ENCODE data around the gene SAP30. TPM values are rescaled to one million over a fixed set of nuclear protein-coding genes. Genes with fewer than 3 reads are reported as not detected.
A peak's percentile ranks its signal among the peaks of the same experiment; 100 is the strongest.

SAP30 gene
- total and polyA plus RNA-seq, 12 donors = 4.4 to 39.1 (median 12.6) TPM

DNA sequence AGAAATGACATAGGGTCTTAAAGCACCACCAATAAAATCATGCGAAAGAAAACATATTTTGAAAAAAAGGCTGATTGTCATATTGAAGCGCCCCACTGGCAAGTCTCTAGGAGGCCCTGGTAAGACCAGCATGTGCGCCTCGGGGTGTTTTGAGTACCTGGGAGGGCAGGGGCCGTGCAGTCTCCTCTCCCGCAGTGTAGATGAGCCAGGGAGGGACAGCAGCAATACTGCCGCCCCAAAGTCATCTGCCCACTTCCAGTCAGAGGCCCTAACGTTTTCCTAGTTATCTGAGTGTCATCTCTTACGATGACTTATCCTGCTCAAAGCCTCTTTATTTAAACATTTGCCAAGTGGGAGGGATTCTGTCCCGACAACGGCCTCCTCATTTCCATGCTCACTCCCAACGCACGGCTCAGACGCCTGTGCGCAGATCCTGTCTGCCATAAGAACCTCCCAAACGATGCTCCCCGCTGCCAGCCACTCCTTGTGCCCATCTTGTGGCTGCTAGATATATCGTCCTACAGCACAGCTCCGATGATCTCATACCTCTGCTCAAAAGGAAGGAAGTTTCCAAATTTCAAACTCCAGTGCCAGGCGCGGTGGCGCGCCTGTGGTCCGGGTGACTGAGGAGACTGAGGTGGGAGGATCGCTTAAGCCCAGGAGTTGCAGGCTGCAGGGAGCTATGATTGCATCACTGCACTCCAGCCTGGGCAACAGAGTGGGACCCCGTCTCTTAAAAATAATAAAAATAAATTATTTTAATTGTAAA is 45.3 kb downstream of the SAP30 start:
- H3K36me3 ChIP-seq (replicated peaks in 1 of 2) = no peaks in the 10 kb centered on the region
- no peaks in the 10 kb centered on the region for H3K27me3 ChIP-seq
- no peak overlapping the region for H3K4me3 ChIP-seq
- no peaks in the 10 kb centered on the region for H3K9me3 ChIP-seq (replicated peaks in 1 of 3)
- 78 to 83% (median 82%) methylated on average over 25 to 26 of the region's 26 CpGs for whole genome bisulfite sequencing, 4 donors
- peaks cover 0 to 36% of the 10 kb centered on the region in 2 donors for H3K4me1 ChIP-seq (replicated peaks in 1 of 2)
- H3K27ac ChIP-seq = peak overlapping the region; percentile 17 to 78 (median 36)
- intact Hi-C loops (cut with DNase I) = loop anchor here (5.0 kb wide), 1 partner anchor 99 kb away; no protein-coding TSS in a partner anchor
- TF ChIP-seq, protein P1, sequence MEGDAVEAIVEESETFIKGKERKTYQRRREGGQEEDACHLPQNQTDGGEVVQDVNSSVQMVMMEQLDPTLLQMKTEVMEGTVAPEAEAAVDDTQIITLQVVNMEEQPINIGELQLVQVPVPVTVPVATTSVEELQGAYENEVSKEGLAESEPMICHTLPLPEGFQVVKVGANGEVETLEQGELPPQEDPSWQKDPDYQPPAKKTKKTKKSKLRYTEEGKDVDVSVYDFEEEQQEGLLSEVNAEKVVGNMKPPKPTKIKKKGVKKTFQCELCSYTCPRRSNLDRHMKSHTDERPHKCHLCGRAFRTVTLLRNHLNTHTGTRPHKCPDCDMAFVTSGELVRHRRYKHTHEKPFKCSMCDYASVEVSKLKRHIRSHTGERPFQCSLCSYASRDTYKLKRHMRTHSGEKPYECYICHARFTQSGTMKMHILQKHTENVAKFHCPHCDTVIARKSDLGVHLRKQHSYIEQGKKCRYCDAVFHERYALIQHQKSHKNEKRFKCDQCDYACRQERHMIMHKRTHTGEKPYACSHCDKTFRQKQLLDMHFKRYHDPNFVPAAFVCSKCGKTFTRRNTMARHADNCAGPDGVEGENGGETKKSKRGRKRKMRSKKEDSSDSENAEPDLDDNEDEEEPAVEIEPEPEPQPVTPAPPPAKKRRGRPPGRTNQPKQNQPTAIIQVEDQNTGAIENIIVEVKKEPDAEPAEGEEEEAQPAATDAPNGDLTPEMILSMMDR (IDR thresholded peaks at IDR 0.05) = peak in 3 of 6 experiments; percentile 2 to 28 (median 13)
- peak in 1 of 2 donors; percentile 28 for TF ChIP-seq POLR2A (IDR thresholded peaks at IDR 0.05)
- peak in 6 of 7 donors; percentile 23 to 79 (median 55) for DNase-seq

DNA sequence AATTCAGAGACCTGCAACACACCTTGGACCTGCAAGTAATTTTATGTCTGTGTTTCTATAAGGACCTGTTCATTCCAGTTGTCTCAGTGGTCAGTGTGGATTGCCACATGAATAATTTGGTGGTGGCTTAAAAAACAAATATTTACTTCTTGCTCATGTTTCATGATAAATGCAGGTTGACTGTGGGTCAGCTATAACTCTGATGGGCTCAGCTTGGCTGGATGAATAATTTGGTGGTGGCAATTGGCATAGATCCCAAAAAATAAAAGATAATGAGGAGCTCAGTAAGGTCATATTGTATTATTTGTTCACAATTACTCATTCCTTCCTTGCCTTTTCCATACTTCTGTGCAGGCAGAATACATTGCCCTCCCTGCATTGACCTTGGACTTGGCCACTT is 47.1 kb downstream of the SAP30 start:
- H3K27me3 ChIP-seq = no peaks in the 10 kb centered on the region
- DNase-seq = peak in 1 of 7 donors; percentile 23
- H3K36me3 ChIP-seq (replicated peaks in 1 of 2) = no peaks in the 10 kb centered on the region
- no peaks in the 10 kb centered on the region for H3K9me3 ChIP-seq (replicated peaks in 1 of 3)
- intact Hi-C loops (cut with DNase I) = loop anchor here (5.0 kb wide), 1 partner anchor 101 kb away; no protein-coding TSS in a partner anchor
- peaks cover 0 to 26% of the 10 kb centered on the region in 2 donors for H3K4me1 ChIP-seq (replicated peaks in 1 of 2)
- no peak overlapping the region for H3K4me3 ChIP-seq
- peak overlapping the region in 1 of 5 donors; percentile 35 for H3K27ac ChIP-seq
- TF ChIP-seq, protein P1 (IDR thresholded peaks at IDR 0.05) = no peak
- no peak for TF ChIP-seq POLR2A (IDR thresholded peaks at IDR 0.05)

DNA sequence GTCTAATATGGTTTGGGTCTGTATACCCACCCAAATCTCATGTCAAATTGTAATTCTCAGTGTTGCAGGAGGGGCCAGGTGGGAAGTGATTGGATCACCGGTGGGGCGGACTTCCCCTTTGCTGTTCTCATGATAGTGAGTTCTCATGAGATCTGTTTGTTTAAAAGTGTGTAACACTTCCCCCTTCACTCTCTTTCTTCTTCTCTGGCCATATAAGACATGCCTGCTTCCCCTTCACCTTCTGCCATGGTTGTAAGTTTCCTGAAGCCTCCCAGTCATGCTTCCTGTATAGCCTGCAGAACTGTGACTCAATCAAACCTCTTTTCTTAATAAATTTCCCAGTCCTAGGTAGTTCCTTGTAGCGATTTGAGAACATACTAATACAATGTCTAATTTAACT is 47.9 kb downstream of the SAP30 start:
- peak overlapping the region in 1 of 5 donors; percentile 35 for H3K27ac ChIP-seq
- TF ChIP-seq, protein P1 (IDR thresholded peaks at IDR 0.05) = no peak
- no peak for TF ChIP-seq POLR2A (IDR thresholded peaks at IDR 0.05)
- WGBS, 4 donors = 70 to 76% (median 72%) methylated on average over 3 of the region's 3 CpGs

DNA sequence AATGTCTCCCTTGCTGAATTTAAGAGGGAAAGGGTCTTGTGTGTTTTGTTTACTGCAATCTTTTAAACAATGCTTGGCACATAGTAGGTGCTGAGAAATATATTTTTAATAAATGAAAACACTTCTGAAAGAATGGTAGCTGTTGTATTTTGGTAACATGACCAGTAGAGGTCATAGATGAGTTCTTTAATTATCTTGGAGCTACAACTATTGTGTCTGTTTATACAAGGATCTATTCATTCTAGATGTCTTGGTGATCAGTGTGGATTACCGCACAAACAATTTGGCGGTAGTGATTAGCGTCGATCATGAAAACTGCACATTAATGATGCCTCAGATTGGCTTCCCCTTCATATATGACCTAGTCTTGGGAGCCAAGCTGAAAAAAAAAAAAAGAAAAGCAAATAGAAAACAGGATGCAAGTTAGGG is 49.6 kb downstream of the SAP30 start:
- TF ChIP-seq POLR2A (IDR thresholded peaks at IDR 0.05) = no peak
- TF ChIP-seq, protein P1 (IDR thresholded peaks at IDR 0.05) = peak; percentile 25 to 59 (median 42)
- Histone ChIP-seq H3K27me3 (no peaks in the 10 kb centered on the region), H3K4me1 (replicated peaks in 1 of 2) (peaks cover 0 to 10% of the 10 kb centered on the region in 2 donors), H3K27ac (no peak overlapping the region), H3K9me3 (replicated peaks in 1 of 3) (no peaks in the 10 kb centered on the region), H3K4me3 (no peak overlapping the region), H3K36me3 (replicated peaks in 1 of 2) (no peaks in the 10 kb centered on the region)
- intact Hi-C loops (cut with DNase I) = loop anchor here in 1 of 2 donors (10.0 kb wide), 1 partner anchor 74 kb away; no protein-coding TSS in a partner anchor
- no peak for DNase-seq
- WGBS, 4 donors = 33 to 37% (median 35%) methylated on average over 4 of the region's 4 CpGs

More for the DNA sequence above, 47.9 kb downstream of the SAP30 start:
- H3K4me1 ChIP-seq (replicated peaks in 1 of 2) = peaks cover 0 to 18% of the 10 kb centered on the region in 2 donors
- no peak for DNase-seq
- no peaks in the 10 kb centered on the region for H3K27me3 ChIP-seq
- no peak overlapping the region for H3K4me3 ChIP-seq
- intact Hi-C loops (cut with DNase I) = loop anchor here (5.0 kb wide), 1 partner anchor 101 kb away; no protein-coding TSS in a partner anchor
- no peaks in the 10 kb centered on the region for H3K36me3 ChIP-seq (replicated peaks in 1 of 2)
- no peaks in the 10 kb centered on the region for H3K9me3 ChIP-seq (replicated peaks in 1 of 3)
